Hypothalamus (tissue), 51 donors: ENCODE results near the gene ABHD10.

Experiments used
- DNase-seq, 51 donors: peaks; one replicate each; lab custom pipeline; 2025; lab: John Stamatoyannopoulos, UW

ABHD10 gene

GRCh38 chr3:111963424-111963823 is 15.4 kb upstream of the ABHD10 start:
- no peak for DNase-seq

GRCh38 chr3:111965484-111965883 is 13.3 kb upstream of the ABHD10 start:
- DNase-seq, result no peak

- DNase-seq, result no peak
These were observed 11.8 kb upstream of the ABHD10 start for GRCh38 chr3:111967068-111967467.

GRCh38 chr3:111967651-111968274 is 11.1 kb upstream of the ABHD10 start:
- DNase-seq, result peak in 47 of 51 donors; percentile 1 to 89 (median 53)

GRCh38 chr3:111968319-111969054 is 10.3 kb upstream of the ABHD10 start:
- no peak for DNase-seq

- no peak for DNase-seq
These were observed 8.4 kb upstream of the ABHD10 start for GRCh38 chr3:111970376-111970775.

- DNase-seq, result no peak
These were observed 7.2 kb upstream of the ABHD10 start for GRCh38 chr3:111971533-111972130.

- DNase-seq, result no peak
These were observed 5.9 kb upstream of the ABHD10 start for GRCh38 chr3:111972891-111973290.

GRCh38 chr3:111975131-111975530 is 3.7 kb upstream of the ABHD10 start:
- DNase-seq, result no peak

GRCh38 chr3:111976254-111976653 is 2.6 kb upstream of the ABHD10 start:
- no peak for DNase-seq

- DNase-seq, result peak in 1 of 51 donors; percentile 69
These were observed 710 bp downstream of the ABHD10 start for GRCh38 chr3:111979434-111980038.

GRCh38 chr3:111980716-111981456 is 2.1 kb downstream of the ABHD10 start:
- no peak for DNase-seq

GRCh38 chr3:111981457-111981763 is 2.6 kb downstream of the ABHD10 start:
- no peak for DNase-seq

- no peak for DNase-seq
These were observed 5.9 kb downstream of the ABHD10 start for GRCh38 chr3:111984636-111985298.

GRCh38 chr3:111986800-111987199 is 8.0 kb downstream of the ABHD10 start:
- no peak for DNase-seq

- DNase-seq, result peak in 3 of 51 donors; percentile 13 to 52 (median 18)
These were observed 10.3 kb downstream of the ABHD10 start for GRCh38 chr3:111989061-111989678.

- DNase-seq, result no peak
These were observed 14.2 kb downstream of the ABHD10 start for GRCh38 chr3:111993038-111993437.

- peak in 36 of 51 donors; percentile 3 to 80 (median 38) for DNase-seq
These were observed 20.0 kb downstream of the ABHD10 start, which contains the start of gene TAGLN3 for GRCh38 chr3:111998636-111999483. Gene TAGLN3, plus strand, starts transcription at chr3:111998922. Its CDS starts 501 bp downstream, at chr3:111999423.
